HG03558 (cell line): ENCODE data around the gene CCR7.

ENCODE experiments used
- ATAC-seq: cut with Tn5 transposase; IDR thresholded peaks from one replicate; pipeline ENCODE4 v1.9.1; 2021; ENCODE audit warnings: moderate number of reproducible peaks; ENCODE audit not compliant: unreplicated experiment; ENCODE audit errors: extremely low read depth

CCR7 gene

DNA sequence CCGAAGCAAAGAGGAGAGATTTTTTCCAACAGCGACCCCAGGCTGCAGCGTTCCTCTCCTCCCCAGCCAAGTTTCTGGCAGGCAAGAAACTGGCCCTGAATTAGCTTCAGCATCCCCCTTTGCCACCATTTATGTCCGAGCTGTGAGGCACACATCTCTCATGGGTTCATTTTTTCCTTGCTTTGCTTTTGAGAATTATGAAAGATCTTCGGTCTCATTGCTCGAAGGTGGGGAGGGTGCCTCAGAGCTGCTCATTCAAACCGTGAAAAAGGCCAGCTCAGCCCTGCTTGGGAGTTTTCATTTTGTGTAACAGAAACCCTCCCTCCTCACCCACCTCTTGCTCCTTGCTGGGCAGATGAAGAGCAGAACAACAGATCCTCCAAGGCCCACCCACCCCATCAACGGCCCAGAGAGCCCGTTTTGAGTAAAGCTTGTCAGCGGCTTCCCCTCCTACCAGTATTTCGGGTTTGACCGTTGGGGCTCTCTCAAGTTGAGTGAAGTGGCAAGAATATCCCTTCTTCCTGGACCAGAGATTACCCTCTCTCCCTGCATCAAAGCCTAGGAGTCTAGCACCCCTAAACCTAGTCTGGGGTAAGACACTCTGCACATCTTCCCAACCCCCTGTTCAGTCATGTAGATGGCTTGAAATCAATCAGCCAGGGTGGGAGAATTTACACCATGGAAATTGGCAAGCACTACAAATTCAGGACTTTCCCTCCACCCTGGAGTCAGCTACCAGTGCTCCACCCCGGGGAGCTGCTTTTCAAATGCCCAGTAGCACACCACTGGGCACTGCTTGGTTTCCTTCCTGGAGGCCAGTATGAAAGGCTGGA, 1.8 kb downstream of the CCR7 start:
- no peak for ATAC-seq

DNA sequence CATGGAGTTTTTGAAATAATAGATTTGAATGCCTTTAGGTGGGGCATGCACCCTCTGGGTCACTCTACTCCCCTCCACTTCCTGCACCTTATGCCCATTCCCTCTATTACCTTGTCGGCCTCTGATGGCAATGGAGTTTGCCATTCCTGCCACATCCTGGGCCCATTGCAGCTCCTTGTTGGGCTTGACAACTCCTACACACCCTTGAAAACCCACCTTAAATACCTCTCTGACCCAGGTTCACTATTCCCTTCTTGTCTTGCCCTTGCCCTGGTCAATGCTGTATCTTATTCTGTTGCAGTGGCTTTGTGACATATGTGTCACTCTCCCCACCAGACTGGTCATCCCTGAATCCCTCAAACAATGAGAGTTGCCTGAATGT, 2.4 kb downstream of the CCR7 start:
- no peak for ATAC-seq

DNA sequence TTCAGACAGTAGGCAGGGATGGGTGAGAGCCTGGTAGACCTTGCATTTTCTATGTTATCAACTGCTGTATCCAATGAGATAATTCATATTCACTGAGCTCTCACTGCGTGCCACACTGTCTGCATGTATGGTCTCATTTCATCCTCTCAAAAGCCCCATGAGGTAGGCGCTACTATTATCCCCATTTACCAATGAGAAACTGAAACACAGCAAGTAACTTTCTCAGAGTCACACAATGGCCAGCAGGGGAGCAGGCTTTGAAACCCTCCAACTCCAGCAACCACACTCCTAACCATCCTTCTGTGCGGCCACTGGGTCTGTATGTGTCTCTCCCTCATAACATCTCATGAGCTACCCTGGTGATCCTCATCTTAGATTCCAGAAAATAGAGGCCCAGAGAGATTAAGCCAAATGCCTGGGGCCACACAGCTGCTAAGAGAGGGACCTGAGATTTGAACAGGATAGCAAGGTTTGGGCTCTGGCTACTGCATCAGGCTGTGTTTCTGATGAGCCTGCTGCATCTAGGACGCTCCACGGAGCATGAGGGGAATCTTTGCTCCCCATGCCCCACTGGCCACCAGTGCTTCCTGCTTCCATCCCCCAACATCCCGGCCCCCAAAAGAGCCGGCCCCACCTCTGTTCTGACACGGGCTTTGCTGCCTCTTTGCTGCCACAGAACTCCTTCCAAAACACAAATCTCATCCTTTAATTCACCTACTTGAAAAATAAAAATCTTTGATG, 3.2 kb downstream of the CCR7 start:
- no peak for ATAC-seq

DNA sequence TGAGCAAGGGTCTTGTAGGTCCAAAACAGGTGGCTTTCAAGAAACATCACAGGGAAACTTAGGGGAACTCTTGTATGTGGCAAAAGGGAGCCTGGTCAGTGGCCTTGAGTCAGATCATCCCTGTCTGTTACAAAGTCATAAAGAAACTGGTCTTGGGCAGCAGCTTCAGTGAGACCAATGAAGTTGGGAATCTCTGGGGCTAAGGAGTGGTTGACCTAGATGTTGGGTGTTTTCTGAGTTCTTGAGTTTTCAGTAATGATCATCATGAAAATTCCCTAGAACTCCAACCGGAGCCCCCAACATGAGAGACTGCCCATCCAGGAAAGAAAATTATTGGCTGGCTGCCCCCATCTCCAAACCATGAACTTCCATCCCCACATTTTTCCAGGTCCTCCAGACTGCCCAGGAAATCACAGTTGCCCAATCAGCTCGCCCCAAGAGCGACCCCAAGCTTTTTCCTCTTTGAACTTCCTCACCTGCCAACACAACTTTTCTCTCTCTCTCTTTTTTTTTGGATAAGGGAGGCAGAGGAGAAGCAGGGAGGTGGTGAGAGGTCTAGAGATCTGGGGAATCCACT, 3.9 kb downstream of the CCR7 start:
- ATAC-seq = no peak

DNA sequence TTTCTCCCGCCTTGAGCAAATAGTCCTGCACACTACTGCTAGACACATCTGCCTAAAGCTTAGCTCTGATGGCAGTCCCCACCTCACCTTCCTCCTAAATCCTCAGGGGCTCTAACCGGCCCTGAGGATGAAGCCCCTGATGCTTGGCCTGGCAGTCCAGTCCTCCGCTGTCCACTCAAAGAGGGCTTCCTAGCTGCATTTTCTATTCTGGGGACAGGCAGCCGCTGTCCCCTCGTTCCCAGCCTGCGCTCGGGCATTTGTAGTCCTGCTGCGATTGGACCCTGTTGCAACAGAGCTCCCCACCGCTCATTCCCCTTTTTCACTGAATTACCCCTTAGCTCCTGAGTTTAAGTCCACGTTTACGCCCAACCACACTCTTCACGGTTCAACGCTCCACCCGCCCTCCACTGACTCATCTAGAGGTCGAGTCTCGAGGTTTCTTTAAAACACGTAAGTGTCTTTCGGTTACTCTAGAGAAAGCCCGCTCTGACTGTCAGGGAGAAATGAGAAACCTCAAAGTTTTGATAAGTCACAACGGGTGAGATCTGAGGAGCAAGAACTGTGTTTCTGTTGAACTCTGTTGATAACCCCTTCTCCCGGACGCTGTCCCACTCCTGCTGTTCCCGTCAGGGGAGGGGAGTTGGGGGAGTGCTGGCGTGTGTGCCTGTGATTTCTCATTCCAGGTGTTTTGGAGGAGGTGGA, 4.5 kb downstream of the CCR7 start:
- ATAC-seq = no peak

DNA sequence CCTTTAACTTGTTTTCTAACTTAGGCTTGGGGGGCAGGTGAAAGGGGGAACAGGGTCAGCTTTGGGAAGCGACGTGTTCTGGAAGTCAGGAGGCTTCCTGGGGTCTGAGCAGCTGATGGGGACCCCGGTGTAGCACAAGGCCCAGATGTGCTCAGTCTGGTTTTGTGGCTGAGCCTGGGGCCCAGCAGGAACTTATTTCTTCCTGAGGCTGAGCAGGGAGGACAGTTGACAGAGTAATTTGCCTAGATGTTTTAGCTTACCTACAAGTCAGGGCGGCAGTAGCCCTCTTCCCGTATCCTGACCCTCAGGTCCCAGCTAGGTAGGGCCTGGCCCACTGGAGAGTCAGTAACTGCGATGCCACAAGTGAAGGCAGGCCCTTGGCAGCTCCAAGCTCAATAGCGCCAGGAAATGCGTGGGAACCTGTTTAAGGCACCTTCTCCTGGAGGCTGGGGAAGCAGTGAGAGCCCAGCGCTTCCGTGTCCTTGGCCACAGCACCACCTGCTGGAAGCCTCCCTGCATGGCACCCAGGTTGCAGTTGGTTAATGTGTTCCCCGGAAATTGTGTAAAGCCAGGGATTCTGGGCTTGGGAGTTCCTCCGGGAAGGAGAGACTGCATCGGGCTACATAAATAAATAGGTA, 5.2 kb downstream of the CCR7 start:
- ATAC-seq = no peak

DNA sequence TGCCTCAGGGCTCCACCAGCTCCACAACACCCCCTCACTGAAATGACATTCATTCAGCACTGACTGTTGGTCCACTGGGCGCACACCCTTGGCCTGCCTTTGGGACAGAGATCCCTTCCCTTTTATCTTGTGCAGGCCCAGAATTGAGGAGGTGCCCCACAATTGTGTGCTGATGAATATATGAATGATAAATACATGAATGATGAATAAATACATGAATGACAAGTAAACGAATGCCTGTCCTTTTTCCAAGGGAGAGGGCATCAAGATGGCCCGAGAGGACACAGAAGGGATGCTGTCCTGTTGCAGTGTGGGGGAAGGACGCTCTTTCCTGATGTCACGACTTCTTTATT, 5.7 kb downstream of the CCR7 start:
- ATAC-seq = no peak

DNA sequence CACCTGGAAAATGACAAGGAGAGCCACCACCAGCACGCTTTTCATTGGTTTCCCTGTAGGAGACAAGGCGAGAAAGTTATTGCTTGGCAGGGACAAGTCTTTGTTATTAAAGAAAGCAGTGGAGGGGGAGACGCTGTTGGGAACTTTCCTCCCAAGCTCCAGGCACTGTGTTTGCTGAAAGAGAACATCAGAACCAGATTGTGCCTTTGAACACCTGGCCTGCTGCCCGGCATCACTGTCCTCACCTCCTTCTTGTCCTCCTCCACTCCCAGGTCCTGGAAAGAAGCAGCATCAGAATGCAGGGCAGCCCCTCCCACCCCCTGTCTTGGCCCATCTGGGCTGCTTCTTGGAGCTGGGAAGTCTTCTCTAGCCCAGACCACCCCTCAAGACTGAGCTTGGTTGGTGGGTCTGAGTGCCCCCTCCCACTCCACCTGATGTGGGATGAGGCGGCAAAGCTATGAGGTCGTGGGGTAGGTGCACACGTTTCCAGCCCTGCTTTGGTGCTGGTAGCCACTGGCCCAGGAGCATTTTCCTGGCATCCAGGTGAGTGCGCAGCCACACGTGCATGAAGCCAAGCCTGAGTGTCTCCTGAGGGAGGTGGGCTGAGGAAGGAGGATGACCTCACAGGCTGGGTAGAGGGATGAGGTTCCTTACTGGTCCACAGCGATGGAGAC, 6.2 kb downstream of the CCR7 start:
- no peak for ATAC-seq

DNA sequence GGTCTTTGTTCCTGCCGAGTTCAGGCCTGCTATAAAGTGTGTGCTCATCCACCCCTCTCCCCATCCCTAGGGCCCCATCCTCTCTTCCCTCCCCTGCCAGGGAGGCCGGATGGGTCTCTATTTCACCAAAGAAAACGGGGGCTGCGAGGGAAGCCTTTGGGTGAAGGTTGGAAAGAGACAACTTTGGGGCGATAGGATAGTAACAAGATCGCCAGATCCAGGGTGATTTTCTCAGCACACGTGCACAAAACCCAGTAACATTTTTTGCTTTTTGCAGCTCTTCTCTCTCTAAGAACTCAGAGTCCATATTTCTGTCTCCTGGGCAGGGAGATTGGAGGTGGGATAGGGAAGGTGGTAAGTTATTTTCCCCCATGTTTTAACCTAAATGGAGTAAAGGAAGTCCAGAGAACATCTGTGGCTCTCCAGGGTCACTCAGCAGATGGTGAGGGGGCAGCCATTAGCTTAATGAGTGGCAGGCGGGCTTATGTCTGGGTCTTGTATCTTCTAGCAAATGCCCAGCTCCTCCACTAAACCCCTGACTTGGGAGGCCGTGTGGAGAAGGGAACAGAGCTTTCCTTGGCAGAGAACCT, 6.9 kb downstream of the CCR7 start:
- no peak for ATAC-seq

DNA sequence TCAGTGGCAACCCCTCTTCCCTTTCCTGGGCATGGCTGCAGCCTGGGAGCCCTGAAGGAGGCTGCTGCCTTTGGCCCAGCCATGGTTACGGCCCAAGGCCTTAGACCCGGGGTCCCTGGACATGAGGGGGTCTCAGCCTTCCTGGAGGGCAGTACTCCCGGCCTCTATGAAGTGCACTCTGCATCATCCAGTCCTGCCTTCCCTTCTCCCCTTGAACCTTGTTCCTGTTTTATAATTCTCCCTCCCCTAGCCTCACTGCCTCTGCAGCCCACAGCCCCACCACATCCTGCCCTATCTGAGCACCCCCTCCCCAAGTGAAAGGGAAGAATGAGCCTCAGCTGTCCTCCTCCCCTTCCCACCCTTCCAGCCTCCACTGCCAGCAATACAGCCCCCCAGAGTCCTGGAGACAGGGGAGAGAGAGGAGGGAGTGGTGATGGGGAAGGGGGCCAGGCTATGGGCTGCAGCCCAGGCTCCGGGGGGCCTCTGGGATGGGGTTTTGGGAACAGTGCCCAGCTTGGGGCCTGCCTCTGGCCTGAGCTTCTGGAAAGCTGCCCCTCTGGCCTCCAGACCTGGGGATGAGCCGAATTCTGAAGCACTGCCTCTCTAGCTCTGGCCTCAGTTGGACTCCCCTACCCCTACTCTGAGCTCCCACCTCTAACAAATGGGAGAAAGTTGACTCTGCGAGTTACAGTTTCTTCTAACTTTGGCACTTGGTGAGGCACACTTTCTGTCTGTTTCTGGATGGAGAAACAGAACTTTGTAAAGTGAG, 7.6 kb downstream of the CCR7 start:
- no peak for ATAC-seq

DNA sequence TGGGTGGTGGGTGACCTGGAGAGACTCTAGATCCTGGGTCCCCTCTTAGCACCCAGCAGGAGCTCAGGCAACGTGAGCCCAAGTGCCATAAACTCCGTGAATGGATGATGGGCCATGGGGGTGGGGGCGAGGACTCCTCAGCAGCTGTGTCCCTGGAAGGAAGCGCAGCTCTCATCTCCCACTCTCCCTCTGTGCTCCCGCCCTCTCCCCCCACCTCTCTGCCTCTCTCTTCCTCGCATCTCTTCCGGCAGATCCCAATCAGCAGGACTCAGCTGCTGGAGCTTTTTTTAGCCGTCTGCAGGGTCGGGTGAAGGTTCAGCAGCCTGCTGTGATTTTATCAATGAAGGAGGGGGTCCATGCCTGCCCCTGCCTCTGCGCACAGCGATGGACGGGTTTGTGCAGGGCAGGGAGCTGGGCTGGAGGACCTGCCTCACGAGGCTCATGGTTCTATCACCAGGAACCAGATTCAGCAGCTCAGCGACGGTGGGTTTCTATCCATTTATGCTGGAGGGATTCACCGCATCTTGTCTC, 8.3 kb downstream of the CCR7 start:
- ATAC-seq = no peak

DNA sequence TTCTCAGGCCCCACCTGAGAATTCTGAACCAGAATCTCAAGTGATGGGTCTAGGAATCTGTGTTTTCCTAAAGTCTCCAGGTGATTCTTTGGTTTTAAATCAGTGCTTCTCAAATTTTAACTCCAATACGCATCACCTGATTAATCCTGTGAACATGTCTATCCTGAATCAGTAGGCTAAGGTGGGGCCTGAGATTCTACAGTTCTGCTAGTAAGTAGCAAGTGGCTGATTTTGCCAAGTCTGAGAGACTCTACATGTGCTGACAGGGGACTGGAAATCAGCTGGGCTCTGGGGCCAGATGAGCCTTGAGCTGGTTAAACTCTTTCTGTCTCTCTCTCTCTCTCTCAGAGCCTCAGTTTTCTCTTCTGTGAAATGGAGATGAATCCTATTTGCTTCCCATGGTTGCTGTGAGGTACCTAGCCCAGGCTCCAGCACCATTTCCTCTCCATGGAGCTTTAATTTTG, 9.0 kb downstream of the CCR7 start:
- no peak for ATAC-seq

DNA sequence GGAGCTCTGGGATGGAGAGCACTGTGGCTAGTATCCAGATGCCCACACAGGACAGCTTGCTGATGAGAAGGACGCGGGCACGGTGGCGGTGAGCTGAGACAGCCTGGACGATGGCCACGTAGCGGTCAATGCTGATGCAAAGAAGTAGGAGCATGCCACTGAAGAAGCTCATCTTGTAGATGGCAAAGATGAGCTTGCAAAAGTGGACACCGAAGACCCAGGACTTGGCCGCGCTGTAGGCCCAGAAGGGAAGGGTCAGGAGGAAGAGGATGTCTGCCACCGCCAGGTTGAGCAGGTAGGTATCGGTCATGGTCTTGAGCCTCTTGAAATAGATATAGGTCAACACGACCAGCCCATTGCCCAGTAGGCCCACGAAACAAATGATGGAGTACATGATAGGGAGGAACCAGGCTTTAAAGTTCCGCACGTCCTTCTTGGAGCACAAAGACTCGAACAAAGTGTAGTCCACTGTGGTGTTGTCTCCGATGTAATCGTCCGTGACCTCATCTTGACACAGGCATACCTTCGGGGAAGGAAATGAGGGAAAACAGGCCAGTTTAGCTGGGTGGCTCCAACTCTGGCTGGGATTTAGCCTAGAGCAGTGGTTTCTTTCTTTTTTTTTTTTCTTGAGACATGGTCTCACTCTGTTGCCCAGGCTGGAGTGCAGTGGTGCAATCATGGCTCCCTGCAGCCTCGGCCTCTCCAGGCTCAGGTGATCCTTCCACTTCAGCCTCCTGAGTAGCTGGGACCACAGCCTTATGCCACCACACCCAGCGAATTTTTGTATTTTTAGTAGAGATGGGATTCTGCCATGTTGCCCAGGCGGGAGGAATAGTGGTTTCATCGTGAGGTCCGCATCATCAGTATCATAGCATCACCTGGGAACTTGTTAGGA, 9.7 kb downstream of the CCR7 start:
- ATAC-seq = no peak

DNA sequence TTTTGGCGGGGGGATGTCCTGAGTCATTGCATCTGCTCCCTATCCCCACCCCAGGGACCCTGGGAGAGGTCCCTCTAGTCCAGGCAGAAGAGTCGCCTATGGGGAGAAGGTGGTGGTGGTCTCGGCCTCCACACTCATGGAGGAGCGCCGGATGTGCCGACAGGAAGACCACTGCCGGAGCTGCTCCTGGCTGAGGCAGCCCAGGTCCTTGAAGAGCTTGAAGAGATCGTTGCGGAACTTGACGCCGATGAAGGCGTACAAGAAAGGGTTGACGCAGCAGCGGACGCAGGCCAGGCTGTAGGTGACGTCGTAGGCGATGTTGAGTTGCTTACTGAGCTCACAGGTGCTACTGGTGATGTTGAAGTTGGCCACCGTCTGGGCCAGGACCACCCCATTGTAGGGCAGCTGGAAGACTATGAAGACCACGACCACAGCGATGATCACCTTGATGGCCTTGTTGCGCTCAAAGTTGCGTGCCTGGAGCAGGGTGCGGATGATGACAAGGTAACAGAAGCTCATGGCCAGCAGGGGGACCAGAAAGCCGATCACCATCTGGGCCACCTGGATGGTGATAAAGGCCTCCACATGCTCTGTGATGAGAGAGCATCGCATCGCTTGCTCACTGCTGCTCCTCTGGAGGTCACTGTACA, 10.5 kb downstream of the CCR7 start:
- no peak for ATAC-seq

DNA sequence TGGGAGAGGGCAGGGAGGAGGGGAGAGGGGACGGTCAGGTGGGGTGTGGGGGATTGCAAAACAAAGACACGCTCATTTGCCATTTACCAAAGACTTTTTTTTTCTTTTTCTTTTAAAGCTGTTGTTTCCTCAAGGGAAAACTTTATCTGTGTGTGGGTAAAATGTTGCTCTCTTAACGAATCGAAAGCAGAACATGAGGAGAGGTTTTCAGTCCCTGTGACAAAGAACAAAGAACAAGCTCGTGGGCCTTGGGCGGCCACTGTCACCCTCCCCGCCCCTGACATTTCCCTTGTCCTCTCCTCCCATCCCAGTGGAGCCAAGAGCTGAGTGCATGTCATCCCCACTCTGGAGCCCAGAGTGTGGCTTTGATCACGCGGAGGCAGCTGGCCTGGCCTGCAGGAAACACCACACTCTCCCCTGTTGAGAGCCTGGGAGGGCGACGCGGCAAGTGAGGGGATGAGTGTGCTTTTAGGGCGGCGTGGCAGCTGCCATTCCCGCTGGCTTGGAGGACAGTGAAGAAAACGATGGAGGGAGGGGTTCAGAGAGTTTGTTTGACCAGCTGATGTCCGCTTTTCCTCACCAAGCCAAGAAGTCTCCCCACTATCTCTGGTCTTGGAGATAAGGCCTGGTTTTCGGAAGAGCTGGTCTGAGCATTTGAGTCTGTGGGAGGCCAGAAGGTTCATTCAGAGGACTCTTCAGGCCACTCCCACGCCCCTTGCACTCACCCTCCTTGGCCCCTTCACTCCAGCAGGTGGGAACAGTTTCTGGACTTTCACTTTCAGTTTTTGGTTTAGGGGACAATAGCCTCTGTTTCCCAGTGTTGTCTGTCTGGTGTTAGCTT, 11.4 kb downstream of the CCR7 start:
- no peak for ATAC-seq
